NOMO-1 (cell line): ENCODE results near the gene DISP3.

ENCODE experiments used
- DNase-seq, 2 experiments: peaks; one replicate each; lab custom pipeline; 2025; ENCODE audit not compliant: unreplicated experiment in 2 of 2; lab: John Stamatoyannopoulos, UW

DISP3 gene

DNA sequence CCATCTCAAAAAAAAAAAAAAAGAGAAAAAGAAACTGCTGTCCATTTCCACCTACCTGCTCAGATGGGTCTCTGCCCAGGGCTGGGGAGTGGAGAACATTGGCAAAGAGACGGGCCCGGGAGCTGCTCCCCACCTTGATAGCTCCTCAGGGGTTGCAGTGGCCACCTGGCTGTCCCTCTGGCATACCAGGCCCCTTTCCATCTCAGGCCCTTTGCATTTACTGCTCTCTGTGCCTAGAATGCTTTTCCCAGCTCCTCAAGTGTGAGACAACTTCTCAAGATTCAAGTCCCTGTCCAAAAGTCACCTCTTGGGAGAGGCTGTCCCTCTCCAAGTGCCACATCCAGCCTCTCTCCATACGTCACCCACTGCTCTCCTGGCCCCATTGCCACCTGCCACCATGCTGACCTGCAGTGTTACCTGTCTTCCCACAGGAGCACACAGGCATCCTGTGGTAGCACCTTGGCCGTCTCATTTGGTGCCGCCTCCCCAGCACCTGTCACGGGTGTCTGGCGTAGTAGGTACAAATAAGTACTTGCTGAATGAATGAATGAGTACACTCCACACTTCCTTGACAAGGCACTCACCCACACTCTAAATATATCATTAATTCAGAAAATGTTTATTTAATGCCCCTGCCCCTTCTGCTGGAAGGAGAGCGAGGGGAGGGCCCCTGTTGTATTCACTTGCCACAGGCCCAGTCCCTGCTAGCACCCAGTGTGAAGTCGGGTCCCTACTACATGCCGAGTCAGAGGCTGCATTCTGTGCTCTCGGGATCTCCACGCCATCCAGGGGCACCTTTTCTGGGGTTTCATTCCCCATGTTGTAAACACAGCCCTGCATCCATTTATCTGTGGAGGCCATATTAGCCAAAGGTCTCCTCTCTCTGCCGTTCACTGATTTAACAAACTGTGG is 48.8 kb downstream of the DISP3 start:
- no peak for DNase-seq

DNA sequence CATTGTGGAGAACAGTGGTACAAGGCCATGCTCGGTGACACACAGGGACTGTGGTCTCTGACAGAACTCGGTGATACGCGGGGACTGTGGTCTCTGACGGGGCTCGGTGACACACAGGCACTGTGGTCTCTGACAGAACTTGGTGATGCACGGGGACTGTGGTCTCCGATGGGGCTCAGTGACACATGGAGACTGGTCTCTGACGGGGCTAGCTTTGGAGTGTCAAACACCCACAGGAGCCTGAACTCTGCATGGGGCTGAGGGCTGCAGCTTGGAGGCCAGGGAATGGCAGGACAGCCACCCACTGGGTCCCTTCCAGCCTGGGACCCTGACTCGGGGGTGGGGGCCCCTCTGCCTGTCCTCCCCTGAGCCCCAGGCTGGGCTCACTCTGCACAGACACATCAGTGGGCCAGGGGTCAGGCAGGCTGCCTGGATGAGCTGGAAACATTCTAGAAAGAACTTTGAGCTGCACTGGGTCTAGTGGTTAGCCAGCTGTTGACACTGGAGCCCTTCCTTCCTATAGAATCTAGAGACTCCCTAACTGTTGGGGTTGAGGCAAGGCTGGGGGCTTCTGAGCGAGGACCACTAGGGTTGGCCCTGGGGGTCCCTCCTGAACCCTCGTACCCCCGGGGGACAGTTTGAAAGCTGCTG is 49.8 kb downstream of the DISP3 start:
- DNase-seq = no peak

DNA sequence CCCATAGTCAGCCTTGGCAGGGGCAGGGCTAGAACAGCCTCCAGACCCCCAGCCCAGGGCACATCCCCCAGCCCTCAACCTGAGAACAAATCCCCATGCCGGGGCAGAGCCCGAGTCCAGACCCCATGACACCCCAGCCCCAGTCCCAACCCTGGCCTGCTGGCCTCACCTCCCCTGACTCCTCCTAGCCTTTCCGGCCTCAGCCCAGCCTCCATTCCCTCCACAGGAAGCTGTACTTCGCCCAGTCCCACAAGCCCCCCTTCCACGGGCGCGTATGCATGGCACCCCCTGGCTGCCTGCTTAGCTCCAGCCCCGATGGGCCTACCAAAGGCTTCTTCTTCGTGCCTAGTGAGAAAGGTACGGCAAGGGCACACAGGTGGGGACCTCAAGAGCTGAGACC is 50.4 kb downstream of the DISP3 start:
- no peak for DNase-seq

DNA sequence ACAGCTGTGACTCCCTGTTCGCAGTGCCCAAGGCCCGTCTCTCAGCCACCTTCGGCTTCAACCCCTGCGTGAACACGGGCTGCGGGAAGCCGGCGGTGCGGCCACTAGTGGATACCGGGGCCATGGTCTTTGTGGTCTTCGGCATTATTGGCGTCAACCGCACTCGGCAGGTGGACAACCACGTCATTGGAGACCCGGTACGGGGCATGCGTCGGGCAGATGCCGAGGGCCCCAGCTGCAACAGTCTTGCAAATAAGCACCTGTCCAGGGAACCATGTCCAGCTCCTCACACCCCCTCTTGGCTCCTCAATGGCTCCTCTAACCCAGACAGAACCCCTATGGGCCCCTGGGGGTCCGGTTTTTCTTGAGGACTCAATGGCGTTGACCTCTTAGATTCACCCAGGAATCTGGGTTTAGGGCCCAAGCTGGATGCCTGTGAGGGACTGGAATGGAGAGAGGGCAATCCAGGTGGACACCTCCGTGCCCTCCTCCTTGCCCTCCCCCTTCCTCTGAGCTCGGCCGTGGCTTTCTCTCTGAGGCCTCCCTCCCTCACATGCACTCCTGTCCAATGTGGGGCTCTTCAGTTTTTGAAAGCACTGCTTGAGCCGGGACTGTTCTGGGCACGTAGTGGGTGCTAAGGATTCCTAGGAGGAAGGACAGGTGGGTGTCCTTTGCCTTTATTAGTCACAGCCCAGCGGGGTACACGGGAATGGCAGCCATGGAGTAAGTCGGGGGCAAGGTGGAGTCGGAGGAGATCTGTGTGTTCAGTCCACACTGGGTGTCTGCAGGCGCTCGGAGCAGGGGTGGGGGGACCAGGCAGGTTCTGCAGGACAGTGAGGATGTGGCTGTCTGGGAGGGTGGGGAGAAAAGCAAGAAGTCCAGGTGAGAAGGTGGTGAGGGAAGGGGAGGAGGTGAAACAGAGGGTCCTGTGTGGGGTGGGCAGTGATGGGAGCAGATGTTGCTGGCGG is 51.1 kb downstream of the DISP3 start:
- DNase-seq = no peak

DNA sequence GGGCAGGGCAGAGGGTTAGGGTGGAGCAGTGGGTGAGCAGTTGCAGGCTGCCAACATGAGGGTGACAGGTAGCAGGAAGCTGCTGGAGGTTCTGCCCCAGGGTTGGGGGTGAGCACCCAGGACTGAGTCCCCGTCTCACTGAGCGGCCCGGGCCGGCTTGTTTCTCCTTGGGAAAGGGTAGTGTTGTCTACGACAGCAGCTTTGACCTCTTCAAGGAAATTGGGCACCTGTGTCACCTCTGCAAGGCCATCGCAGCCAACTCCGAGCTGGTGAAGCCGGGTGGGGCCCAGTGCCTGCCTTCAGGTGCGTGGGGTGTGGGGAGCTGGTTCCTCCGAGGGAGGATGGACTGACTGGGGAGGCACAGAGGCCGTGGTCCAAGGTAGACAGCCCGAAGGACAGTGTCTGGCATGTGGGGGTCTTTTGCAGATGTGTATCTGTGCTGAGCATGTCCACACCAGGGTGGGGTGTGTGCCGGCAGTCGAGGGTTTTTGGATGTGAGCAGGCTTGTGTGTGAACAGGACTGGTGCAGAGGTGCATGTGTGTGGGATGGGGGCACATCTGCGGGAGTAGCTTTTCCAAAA is 51.9 kb downstream of the DISP3 start:
- DNase-seq = no peak

DNA sequence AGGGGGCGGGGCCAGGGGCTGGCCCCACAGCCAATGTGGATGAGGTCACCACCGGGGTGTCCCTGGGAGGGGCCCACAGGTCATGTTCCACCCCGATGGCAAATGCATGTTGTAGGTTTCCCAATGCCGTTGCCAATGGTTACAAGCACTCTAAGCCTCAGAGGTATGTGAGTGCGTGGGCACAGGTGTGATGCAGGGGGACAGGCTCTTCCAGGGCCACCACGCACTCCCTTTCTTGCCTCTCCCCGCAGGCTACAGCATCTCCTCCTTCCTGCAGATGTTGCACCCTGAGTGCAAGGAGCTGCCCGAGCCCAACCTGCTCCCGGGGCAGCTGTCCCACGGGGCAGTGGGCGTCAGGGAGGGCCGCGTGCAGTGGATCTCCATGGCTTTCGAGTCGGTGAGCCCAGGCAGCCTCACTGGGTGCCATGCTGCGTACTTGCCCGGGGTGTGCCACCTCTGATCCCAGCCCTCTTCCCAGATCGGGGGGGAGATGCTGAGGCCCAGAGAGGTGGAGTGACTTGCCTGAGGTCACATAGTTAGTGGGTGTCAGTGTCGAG is 52.4 kb downstream of the DISP3 start:
- no peak for DNase-seq

DNA sequence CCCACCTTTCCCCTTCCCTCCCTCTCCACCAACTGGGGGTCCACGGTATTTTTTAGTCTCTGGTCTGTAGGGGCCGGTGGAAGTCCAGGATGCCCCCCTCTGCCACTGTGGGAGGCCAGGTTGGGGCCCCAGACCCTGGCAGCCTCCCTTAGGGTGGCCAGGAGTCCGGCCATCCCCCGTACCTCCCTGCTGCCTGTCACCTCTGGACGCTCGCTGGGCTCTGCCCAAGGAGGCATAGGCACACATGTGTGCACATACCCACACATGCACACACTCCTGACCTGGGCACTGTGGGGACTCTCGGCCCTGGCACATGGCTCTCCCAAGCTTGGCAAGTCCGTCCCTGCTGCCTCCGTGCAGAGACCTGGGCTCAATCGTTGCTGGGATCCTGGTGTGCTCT is 53.0 kb downstream of the DISP3 start:
- no peak for DNase-seq

DNA sequence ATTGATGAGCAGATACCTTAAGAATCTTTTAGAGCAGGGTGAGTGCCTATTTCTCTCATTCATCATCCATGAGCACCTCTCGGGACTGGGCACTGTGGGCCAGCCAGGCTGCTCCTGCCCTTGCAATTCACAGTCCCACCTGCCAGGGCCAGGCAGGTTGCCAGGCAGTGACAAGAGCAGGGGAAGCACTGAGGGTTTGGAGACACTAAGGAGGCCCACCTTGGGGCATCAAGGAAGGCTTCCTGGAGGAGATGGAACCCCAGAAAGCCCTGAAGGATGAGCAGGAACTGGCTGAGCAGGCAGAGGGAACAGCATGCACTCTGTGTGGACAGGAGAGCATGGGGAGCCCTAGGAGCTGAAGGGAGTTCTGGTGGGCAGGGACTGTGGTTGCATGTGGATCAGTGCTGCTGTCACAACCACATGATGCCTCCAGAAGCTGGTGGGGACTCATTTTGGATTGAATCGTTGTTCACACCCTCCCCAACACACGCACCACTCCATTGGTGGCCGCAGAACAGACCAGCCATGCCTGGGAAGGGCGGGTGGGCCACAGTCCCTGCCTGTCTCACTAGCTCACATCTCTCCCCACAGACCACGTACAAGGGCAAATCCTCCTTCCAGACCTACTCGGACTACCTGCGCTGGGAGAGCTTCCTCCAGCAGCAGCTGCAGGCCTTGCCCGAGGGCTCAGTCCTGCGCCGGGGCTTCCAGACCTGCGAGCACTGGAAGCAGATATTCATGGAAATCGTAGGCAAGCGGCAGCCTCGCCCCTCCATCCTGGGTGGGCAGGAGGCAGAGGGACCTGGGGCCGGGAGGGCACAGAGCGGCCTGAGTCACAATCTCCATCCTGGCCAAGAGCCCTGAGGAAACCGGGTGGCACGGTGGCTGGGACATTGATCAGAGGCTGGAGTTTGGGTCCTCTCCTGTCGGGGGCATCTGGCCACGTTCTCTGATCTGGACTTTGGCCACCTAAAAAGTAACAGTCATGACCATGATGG is 55.1 kb downstream of the DISP3 start:
- DNase-seq = no peak

DNA sequence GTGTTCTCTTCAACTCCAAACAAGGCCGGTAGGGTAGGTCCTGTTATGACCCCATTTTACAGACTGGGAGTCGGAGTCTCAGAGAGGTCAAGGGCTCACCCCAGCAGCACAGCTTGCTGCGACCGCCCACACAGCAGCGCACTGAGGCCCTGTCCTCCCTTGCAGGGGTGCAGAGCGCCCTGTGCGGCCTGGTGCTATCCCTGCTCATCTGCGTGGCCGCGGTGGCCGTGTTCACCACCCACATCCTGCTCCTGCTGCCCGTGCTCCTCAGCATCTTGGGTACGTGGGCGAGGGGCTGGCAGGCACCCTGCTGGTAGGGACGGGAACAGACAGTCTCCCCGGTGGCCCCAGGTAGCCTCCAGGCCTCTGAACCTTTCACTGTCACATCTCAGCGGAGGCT is 55.9 kb downstream of the DISP3 start:
- DNase-seq = no peak

- DNase-seq = no peak
These were observed 56.4 kb downstream of the DISP3 start for GRCh38 chr1:11535316-11535715.

- peak in 1 of 2 experiments; percentile 1 for DNase-seq
These were observed 57.0 kb downstream of the DISP3 start for GRCh38 chr1:11535761-11536572.

DNA sequence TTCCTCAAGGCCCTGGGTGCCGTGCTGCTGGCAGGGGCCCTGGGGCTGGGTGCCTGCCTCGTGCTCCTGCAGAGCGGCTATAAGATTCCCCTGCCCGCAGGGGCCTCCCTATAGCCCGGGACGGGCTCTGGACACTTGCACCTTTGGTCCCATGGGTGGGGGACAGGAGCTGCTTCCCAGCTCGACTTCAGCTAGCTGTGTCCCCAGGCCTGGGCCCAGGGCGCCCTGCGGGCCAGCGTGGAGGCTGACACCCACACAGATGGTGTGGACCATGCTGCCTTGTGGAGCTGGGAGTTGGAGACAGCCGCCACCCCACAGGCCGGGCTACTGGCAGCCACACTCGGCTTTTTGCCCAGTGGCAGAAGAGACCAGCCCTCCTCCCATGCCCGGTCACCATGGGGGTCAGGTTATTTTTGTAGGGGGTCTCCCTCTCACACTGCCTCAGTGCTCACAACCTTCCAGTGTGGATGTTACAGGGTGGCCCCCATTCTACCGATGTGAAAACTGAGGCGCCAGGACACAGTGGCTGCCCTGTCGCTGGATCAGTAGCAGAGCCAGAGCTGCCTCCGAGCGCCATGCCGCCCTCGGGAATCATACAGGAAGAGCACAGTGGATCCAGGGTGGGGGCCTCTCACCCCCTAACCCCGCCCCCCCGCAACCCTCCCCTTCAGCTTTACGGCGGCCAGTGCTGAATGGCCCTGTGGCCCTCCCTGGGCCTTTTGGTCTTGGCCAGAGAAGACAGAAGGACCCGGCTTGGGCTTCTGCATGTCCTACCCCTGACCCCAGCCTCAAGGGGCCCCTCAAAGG is 57.8 kb downstream of the DISP3 start:
- DNase-seq = no peak

DNA sequence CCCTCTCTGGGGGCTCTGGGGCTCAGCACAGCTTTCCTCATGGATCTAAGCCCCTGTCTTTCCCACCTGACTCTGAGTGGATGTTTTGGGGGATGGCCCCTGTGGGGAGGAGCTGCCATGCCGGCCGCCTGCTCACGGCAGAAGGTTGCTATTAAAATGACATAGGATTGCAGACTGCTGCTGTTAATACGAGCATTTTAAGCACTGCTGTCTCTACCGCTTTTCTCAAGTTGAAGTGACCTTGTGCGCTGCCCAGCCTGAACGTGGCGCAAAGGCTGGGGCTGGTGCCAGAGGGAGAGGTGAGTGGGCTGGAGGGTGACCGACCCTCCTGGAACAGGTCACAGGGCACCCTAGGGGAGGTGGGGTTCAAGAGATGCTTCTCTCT is 58.4 kb downstream of the DISP3 start:
- no peak for DNase-seq

DNA sequence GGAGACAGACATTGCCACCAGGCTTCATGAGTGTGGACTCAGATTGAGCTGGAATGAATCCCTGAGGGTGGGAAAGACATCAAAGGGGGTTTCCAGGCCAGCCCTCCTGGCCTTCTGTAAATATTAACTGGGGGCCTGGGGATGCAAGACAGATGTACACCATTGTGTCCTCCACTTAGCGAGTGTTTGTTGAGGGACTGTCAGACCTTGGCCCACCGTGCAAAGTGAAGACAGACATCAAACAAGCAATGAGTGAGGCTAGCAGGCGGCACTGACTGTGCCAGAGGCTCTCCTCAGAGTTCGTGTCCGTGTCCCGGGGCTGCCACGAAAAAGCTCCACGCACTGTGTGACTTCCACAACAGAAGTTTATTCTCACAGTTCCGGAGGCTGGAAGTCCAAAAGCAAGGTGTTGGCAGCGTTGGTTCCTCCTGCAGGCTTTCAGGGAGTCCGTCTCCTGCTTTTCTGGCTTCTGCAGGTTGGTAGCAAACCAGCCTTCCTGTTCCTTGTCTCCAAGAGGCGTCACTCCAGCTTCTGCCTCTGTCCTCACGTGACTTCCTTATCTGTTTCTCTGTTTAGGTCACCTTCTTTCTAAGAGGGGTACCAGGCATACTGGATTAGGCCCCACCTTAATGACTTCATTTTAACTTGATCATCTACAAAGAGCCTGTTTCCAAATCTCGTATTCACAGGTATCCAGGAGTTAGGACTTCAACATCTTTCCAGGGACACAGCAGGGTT is 59.1 kb downstream of the DISP3 start:
- DNase-seq = no peak

DNA sequence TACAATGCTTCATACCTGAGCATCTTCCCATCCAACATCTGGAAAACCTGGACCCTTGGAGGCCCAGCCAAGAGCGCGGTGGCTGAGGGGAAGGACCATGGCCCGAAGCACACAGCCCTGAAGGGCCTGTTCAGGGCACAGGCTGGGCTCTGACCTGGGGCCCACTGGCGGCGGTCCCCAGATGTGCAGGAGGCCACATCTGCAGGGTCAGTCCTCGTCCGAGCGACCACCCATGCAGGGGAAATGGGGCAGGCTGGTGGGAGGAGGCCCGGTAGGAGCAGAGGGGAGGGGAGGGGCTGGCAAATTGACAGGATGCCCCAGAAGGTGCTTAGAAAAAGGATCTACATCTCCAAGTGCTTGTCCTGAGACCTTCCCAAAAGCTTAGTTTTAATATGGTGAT is 59.9 kb downstream of the DISP3 start:
- no peak for DNase-seq

GRCh38 chr1:11539850-11540772 is 61.2 kb downstream of the DISP3 start:
- no peak for DNase-seq
